DOHH2 (cell line): ENCODE measurements around the gene PHAF1.

Experiments used
- CTCF ChIP-seq: fragments of 200-600 bp; sonication (generic); IDR thresholded peaks from one replicate; pipeline ENCODE4 v1.5.1; 2014; ENCODE audit warnings: antibody characterized with exemption, mild to moderate bottlenecking, low read depth, low read length; ENCODE audit not compliant: poor library complexity, severe bottlenecking
- EZH2phosphoT487 ChIP-seq: fragments of 200-600 bp; sonication (generic); IDR thresholded peaks from 2 replicates; pipeline ENCODE4 v1.6.1; 2017; ENCODE audit warnings: borderline replicate concordance, mild to moderate bottlenecking, antibody characterized with exemption, low read length, moderate library complexity, mixed read lengths

GRCh38 chr16:67180166-67180565 is 70.4 kb downstream of the PHAF1 start:
- no peak for TF ChIP-seq CTCF
- TF ChIP-seq EZH2phosphoT487, result no peak
